ENCODE data around the gene RAB1B.

DNA sequence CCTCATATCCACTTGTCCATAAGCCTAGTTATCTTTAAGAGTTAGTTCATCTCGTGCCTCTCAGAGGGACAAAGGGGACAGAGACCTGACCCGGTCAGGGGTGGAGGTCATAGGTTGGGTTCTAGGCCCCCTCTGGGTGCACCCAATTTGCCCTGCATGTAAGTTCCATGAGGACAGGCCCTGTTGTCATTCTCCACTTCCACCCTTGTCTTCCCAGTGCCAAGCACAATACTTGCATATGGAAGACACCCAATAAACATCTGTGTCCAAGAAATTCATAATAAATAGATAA is 21.8 kb downstream of the RAB1B start:
- TF ChIP-seq CTCF (conservative IDR thresholded peaks at IDR 0.05 in 1 of 2, IDR thresholded peaks at IDR 0.05 in 1 of 2; ENCODE audit: extremely low read depth in 1 of 2, insufficient read depth in 1 of 2, low read depth in 1 of 2, low read length in 2 of 2): no peak
- TF ChIP-seq EZH2 (IDR thresholded peaks at IDR 0.05; ENCODE audit: borderline replicate concordance, low read length): no peak
